ENCODE measurements around the gene ITIH2. TPM values are rescaled to one million over a fixed set of nuclear protein-coding genes. Genes with fewer than 3 reads are reported as not detected.

ITIH2 gene
- total and polyA plus RNA-seq, 2 of the 8 experiments (the other 6 are each of a cell fraction or from before 2014, with no cell fraction given) = not detected

DNA sequence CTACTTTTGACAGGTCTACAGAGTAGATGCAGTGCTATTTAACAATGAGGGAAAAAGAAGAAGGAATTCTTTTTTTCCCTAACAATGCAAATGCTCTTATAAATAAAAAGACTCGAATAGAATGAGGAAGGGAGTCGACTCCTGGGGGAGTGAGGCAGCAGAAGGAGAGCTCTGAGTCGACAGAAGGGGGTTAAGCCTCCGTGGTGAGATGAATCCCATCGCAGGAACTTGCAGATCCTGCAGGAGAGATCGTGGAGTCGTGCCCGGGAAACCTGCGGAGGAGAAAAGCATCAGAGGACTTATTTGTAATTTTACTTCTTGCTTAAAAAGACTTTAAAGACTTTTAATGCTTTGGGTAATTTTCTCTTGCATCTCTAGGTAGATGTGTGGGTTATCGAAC, 17.4 kb downstream of the ITIH2 start:
- H4K5ac ChIP-seq (ENCODE audit: insufficient read length, low read depth, low read length) = no peak overlapping the region
- ChIA-PET POLR2A (ENCODE audit: partially characterized antibody) (no interaction called here), CTCF (ENCODE audit: partially characterized antibody) (interaction anchor here (1.0 to 1.2 kb wide), 2 partner anchors 34 to 98 kb away, joined by 3 read pairs; no protein-coding TSS in a partner anchor)
- no peak overlapping the region for H3K23ac ChIP-seq (ENCODE audit: insufficient read length)
- H3K4me3 ChIP-seq (ENCODE audit: extremely low read depth in 1 of 4, insufficient read depth in 2 of 4, low read depth in 3 of 4, low read length in 4 of 4) = no peak overlapping the region
- H3K36me3 ChIP-seq (ENCODE audit: control insufficient read depth in 2 of 4, insufficient read depth in 4 of 4, low read length in 3 of 4) = no peaks in the 10 kb centered on the region
- FAIRE-seq = no peak
- H3K23me2 ChIP-seq (ENCODE audit: low read depth, low read length) = peaks cover 3% of the 10 kb centered on the region; the same call in 1 of the 2 replicates
- no peak overlapping the region for H2BK20ac ChIP-seq (ENCODE audit: low read length)
- H4K91ac ChIP-seq (replicated peaks; ENCODE audit: insufficient read length, low read length) = no peak overlapping the region
- TF ChIP-seq RAD21 (IDR thresholded peaks at IDR 0.05 in 1 of 2, conservative IDR thresholded peaks at IDR 0.05 in 1 of 2; ENCODE audit: low read depth in 2 of 2, low read length in 2 of 2) (no peak), CHD1 (IDR thresholded peaks at IDR 0.05; ENCODE audit: low read depth, low read length) (no peak), ATF2 (IDR thresholded peaks at IDR 0.05; ENCODE audit: low read length) (no peak), EZH2 (IDR thresholded peaks at IDR 0.05; ENCODE audit: low read depth, low read length, severe bottlenecking) (no peak), BCL11A (IDR thresholded peaks at IDR 0.05; ENCODE audit: low read depth in 2 of 2, low read length in 2 of 2) (no peak), KDM4A (IDR thresholded peaks at IDR 0.05; ENCODE audit: low read depth, low read length, severe bottlenecking) (no peak)
- H2BK15ac ChIP-seq (ENCODE audit: low read length) = no peak overlapping the region
- H4K20me1 ChIP-seq (replicated peaks in 1 of 2; ENCODE audit: control insufficient read depth in 1 of 2, insufficient read depth in 2 of 2, low read length in 2 of 2) = no peaks in the 10 kb centered on the region
- no peak overlapping the region for H3K27ac ChIP-seq (ENCODE audit: low read depth, low read length)
- no peak overlapping the region for H3K14ac ChIP-seq (ENCODE audit: insufficient read length)
- H2AFZ ChIP-seq (ENCODE audit: low read length) = no peak overlapping the region
- no peaks in the 10 kb centered on the region for H3K9me3 ChIP-seq (ENCODE audit: insufficient read depth in 2 of 2, low read depth in 1 of 2, low read length in 1 of 2)
- H3K27me3 ChIP-seq (replicated peaks in 1 of 4; ENCODE audit: control insufficient read depth in 3 of 4, extremely low read depth in 1 of 4, insufficient read depth in 3 of 4, low read length in 3 of 4) = no peaks in the 10 kb centered on the region
- no peaks in the 10 kb centered on the region for H3K4me1 ChIP-seq (replicated peaks in 1 of 4; ENCODE audit: control insufficient read depth in 3 of 4, insufficient read depth in 4 of 4, low read length in 3 of 4)
- no peak overlapping the region for H3K4me2 ChIP-seq (ENCODE audit: insufficient read depth in 1 of 2, low read depth in 2 of 2, low read length in 2 of 2)
- H3K79me1 ChIP-seq (ENCODE audit: low read depth, low read length) = no peaks in the 10 kb centered on the region
- H2BK12ac ChIP-seq (ENCODE audit: low read depth, low read length) = no peak overlapping the region
- WGBS, 2 experiments (ENCODE audit: extremely low coverage in 1 of 2, insufficient coverage in 1 of 2, insufficient read length in 1 of 2, insufficient replicate concordance in 2 of 2, low coverage in 1 of 2, low lambda C conversion rate in 2 of 2, missing lambda C conversion rate in 1 of 2) = 84% methylated on average over 10 of the region's 10 CpGs; no CpG with 5 or more reads in 1 of the 2 experiments
- no peak overlapping the region for H3K56ac ChIP-seq (replicated peaks; ENCODE audit: insufficient read length, low read depth, low read length)
- no peak for DNase-seq (ENCODE audit: low read depth in 1 of 2, low spot score in 2 of 2)
- no peak overlapping the region for H3K9ac ChIP-seq (replicated peaks in 1 of 4; ENCODE audit: extremely low read depth in 1 of 4, low read depth in 3 of 4, low read length in 3 of 4)
- no peak overlapping the region for H2BK5ac ChIP-seq (ENCODE audit: low read depth, low read length)
- H3K4ac ChIP-seq (replicated peaks; ENCODE audit: insufficient read length, low read depth, low read length) = no peak overlapping the region
- H2BK120ac ChIP-seq (replicated peaks; ENCODE audit: low read depth, low read length) = no peak overlapping the region
- no peak overlapping the region for H2AK5ac ChIP-seq (ENCODE audit: low read depth, low read length)
- H3K79me2 ChIP-seq (ENCODE audit: control insufficient read depth in 1 of 2, insufficient read depth in 2 of 2, low read length in 2 of 2) = no peaks in the 10 kb centered on the region
- H4K8ac ChIP-seq (ENCODE audit: extremely low read depth, insufficient read depth, low read length) = no peak overlapping the region
- no peak overlapping the region for H3K18ac ChIP-seq (ENCODE audit: extremely low read depth, low read length)

All from H1 (cell line).